Ovary (tissue), 3 donors: Measurements from ENCODE around the gene UROD.
"Not testable (repeated sequence)": the region's sequence is repeated elsewhere in the genome, so short reads cannot be mapped to it uniquely, and the experiment has no call there.

Experiments used
- POLR2A ChIP-seq: fragments of 450-650 bp; IDR thresholded peaks from one replicate; pipeline ENCODE4 v1.6.1; 2017; ENCODE audit warnings: antibody characterized with exemption, mild to moderate bottlenecking, moderate library complexity
- TF ChIP-seq, protein P1 (sequence below), 3 donors: fragments of 450-650 bp in 2 of 3; fragments of 200-600 bp in 1 of 3; IDR thresholded peaks; one replicate each; pipeline versions ENCODE4 v1.5.1 to v1.8.0; 2016 to 2022; ENCODE audit warnings: antibody characterized with exemption in 3 of 3, mild to moderate bottlenecking in 1 of 3
- donor health status: DM: no; HTN: no; CAD: no.

DNA sequence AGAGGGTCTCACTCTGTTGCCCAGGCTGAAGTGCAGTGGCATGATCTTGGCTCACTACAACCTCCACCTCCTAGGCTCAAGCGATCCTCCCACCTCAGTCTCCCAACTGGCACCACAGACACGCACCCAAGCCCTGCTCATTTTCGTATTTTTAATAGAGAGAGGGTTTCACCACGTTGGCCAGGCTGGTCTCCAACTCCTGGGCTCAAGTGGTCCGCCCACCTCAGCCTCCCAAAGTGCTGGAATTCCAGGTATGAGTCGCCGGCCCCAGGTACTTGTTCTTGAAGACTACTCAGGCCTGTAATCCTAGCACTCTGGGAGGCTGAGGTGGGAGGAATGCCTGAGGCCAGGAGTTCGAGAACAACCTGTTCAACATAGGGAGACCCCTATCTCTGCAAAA is 10.5 kb upstream of the UROD start:
- TF ChIP-seq, protein P1, sequence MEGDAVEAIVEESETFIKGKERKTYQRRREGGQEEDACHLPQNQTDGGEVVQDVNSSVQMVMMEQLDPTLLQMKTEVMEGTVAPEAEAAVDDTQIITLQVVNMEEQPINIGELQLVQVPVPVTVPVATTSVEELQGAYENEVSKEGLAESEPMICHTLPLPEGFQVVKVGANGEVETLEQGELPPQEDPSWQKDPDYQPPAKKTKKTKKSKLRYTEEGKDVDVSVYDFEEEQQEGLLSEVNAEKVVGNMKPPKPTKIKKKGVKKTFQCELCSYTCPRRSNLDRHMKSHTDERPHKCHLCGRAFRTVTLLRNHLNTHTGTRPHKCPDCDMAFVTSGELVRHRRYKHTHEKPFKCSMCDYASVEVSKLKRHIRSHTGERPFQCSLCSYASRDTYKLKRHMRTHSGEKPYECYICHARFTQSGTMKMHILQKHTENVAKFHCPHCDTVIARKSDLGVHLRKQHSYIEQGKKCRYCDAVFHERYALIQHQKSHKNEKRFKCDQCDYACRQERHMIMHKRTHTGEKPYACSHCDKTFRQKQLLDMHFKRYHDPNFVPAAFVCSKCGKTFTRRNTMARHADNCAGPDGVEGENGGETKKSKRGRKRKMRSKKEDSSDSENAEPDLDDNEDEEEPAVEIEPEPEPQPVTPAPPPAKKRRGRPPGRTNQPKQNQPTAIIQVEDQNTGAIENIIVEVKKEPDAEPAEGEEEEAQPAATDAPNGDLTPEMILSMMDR (IDR thresholded peaks at IDR 0.05): not testable (repeated sequence)
- TF ChIP-seq POLR2A: not testable (repeated sequence)
